WTC11 (cell line): ENCODE data around the gene PAXIP1. TPM values are rescaled to one million over a fixed set of nuclear protein-coding genes. Genes with fewer than 3 reads are reported as not detected.
A peak's percentile ranks its signal among the peaks of the same experiment; 100 is the strongest.

Experiments
- ATAC-seq: fragments of 200-7000 bp; cut with Tn5 transposase; 2 replicates; pipeline ENCODE4 v1.10.0; 2021; ENCODE audit warnings: mild to moderate bottlenecking, moderate library complexity
- CTCF ChIA-PET: fragments of 300-600 bp; sonication (Branson Sonifier 250); formaldehyde crosslinking; loops from one replicate; lab custom pipeline; 2021; ENCODE audit warnings: antibody characterized with exemption; lab: Charles Lee
- POLR2A ChIA-PET: fragments of 350-600 bp; sonication (Branson Sonifier 250); formaldehyde crosslinking; loops from one replicate; lab custom pipeline; 2021; ENCODE audit warnings: antibody characterized with exemption; lab: Charles Lee
- DNase-seq: peaks from one replicate; pipeline ENCODE4 v3.0.0; 2021; ENCODE audit warnings: low spot score
- H3K27ac Mint-ChIP-seq: 2 replicates; pipeline ENCODE4 v1.8.0; 2021; ENCODE audit warnings: mixed read lengths
- H3K27me3 Mint-ChIP-seq: 2 replicates; pipeline ENCODE4 v1.8.0; 2021; ENCODE audit warnings: low read depth, mild to moderate bottlenecking, moderate library complexity, mixed read lengths
- H3K36me3 Mint-ChIP-seq: 2 replicates; pipeline ENCODE4 v1.8.0; 2021; ENCODE audit warnings: mixed read lengths
- H3K4me1 Mint-ChIP-seq: 2 replicates; pipeline ENCODE4 v1.8.0; 2022; ENCODE audit warnings: mixed read lengths
- H3K4me3 Mint-ChIP-seq: 2 replicates; pipeline ENCODE4 v1.8.0; 2021; ENCODE audit warnings: mild to moderate bottlenecking, moderate library complexity, mixed read lengths
- H3K9me3 Mint-ChIP-seq: 2 replicates; pipeline ENCODE4 v1.8.0; 2021; ENCODE audit warnings: mixed read lengths
- CBFB ChIP-seq: sonication (generic); formaldehyde crosslinking; IDR thresholded peaks from 2 replicates; pipeline ENCODE4 v1.8.1; 2022; ENCODE audit warnings: mild to moderate bottlenecking, low read depth, missing genetic modification reagents
- HMGXB4 ChIP-seq: sonication (generic); formaldehyde crosslinking; IDR thresholded peaks from 2 replicates; pipeline ENCODE4 v1.8.1; 2023; ENCODE audit warnings: mild to moderate bottlenecking, moderate library complexity, missing genetic modification reagents
- IRF2 ChIP-seq: sonication (generic); formaldehyde crosslinking; IDR thresholded peaks from 2 replicates; pipeline ENCODE4 v1.8.0; 2022; ENCODE audit warnings: low read depth, missing genetic modification reagents, borderline replicate concordance
- KAT7 ChIP-seq: sonication (generic); formaldehyde crosslinking; IDR thresholded peaks from 2 replicates; pipeline ENCODE4 v1.8.1; 2023; ENCODE audit warnings: missing genetic modification reagents, mild to moderate bottlenecking, borderline replicate concordance
- NFATC4 ChIP-seq: fragments of 250-450 bp; sonication (Bioruptor Pico); IDR thresholded peaks from 2 replicates; pipeline ENCODE4 v1.9.0; 2021; ENCODE audit warnings: mild to moderate bottlenecking
- NFE2L1 ChIP-seq: sonication (generic); formaldehyde crosslinking; IDR thresholded peaks from 2 replicates; pipeline ENCODE4 v1.8.1; 2023; ENCODE audit warnings: missing genetic modification reagents
- TP53 ChIP-seq: sonication (generic); formaldehyde crosslinking; IDR thresholded peaks from 2 replicates; pipeline ENCODE4 v1.8.1; 2023; ENCODE audit warnings: mild to moderate bottlenecking, missing genetic modification reagents
- ZNF138 ChIP-seq: sonication (generic); formaldehyde crosslinking; conservative IDR thresholded peaks from 2 replicates; pipeline ENCODE4 v1.8.1; 2022; ENCODE audit warnings: mild to moderate bottlenecking, moderate library complexity, missing genetic modification reagents
- ZNF416 ChIP-seq: fragments of 250-450 bp; sonication (Bioruptor Pico); IDR thresholded peaks from 2 replicates; pipeline ENCODE4 v1.9.0; 2021; ENCODE audit warnings: mild to moderate bottlenecking, inconsistent platforms
- ZNF512 ChIP-seq: sonication (generic); formaldehyde crosslinking; IDR thresholded peaks from 2 replicates; pipeline ENCODE4 v1.8.1; 2022; ENCODE audit warnings: missing genetic modification reagents, borderline replicate concordance
- ZNF532 ChIP-seq: fragments of 250-450 bp; sonication (Bioruptor Pico); IDR thresholded peaks from 2 replicates; pipeline ENCODE4 v1.9.0; 2021; ENCODE audit warnings: mild to moderate bottlenecking, borderline replicate concordance
- total RNA-seq: library from RNA; stranded (reverse); gene quantifications from 3 replicates; pipeline ENCODE4 v1.2.3, GENCODE V29; 2021
- TF ChIP-seq, protein P1 (sequence below): fragments of 250-450 bp; sonication (Bioruptor Pico); IDR thresholded peaks from 2 replicates; pipeline ENCODE4 v1.9.0; 2021; ENCODE audit warnings: moderate library complexity, mild to moderate bottlenecking, inconsistent platforms, borderline replicate concordance
- TF ChIP-seq, protein P2 (sequence below): sonication (generic); formaldehyde crosslinking; IDR thresholded peaks from 2 replicates; pipeline ENCODE4 v1.8.1; 2022; ENCODE audit warnings: low read depth, mild to moderate bottlenecking, moderate library complexity, missing genetic modification reagents, borderline replicate concordance
- TF ChIP-seq, protein P3 (sequence below): sonication (generic); formaldehyde crosslinking; IDR thresholded peaks from 2 replicates; pipeline ENCODE4 v1.8.1; 2022; ENCODE audit warnings: mild to moderate bottlenecking, moderate library complexity, missing genetic modification reagents
- TF ChIP-seq, protein P4 (sequence below): fragments of 250-450 bp; sonication (Bioruptor Pico); IDR thresholded peaks from 2 replicates; pipeline ENCODE4 v1.8.0; 2021; ENCODE audit warnings: mild to moderate bottlenecking

Gene PAXIP1
- total RNA-seq, 1 experiment from 2014 or later: 34.1 TPM

- TF ChIP-seq, protein P1, sequence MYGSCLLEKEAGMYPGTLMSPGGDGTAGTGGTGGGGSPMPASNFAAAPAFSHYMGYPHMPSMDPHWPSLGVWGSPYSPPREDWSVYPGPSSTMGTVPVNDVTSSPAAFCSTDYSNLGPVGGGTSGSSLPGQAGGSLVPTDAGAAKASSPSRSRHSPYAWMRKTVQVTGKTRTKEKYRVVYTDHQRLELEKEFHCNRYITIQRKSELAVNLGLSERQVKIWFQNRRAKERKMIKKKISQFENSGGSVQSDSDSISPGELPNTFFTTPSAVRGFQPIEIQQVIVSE (CRISPR knock-in tag): no peak
Observed at GRCh38 chr7:154998481-154998880, 4.4 kb downstream of the PAXIP1 start (continued).

- CTCF ChIA-PET: interaction anchor here (0.9 to 1.7 kb wide), 3 partner anchors 13 to 359 kb away, joined by 3 to 6 read pairs (median 3); no protein-coding TSS in a partner anchor
- peaks cover 40% of the 10 kb centered on the region for H3K36me3 Mint-ChIP-seq
- H3K27ac Mint-ChIP-seq: peak overlapping the region; percentile 94; the same call in 1 of the 2 replicates
- no peak overlapping the region for H3K4me3 Mint-ChIP-seq
- TF ChIP-seq, protein P2, sequence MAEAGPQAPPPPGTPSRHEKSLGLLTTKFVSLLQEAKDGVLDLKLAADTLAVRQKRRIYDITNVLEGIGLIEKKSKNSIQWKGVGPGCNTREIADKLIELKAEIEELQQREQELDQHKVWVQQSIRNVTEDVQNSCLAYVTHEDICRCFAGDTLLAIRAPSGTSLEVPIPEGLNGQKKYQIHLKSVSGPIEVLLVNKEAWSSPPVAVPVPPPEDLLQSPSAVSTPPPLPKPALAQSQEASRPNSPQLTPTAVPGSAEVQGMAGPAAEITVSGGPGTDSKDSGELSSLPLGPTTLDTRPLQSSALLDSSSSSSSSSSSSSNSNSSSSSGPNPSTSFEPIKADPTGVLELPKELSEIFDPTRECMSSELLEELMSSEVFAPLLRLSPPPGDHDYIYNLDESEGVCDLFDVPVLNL (CRISPR knock-in tag): no peak
- no peak for TF ChIP-seq NFATC4 (CRISPR knock-in tag)
- TF ChIP-seq NFE2L1 (CRISPR knock-in tag): no peak
- no peak for TF ChIP-seq KAT7 (CRISPR knock-in tag)
- TF ChIP-seq ZNF138 (CRISPR knock-in tag): no peak
- TF ChIP-seq, protein P3, sequence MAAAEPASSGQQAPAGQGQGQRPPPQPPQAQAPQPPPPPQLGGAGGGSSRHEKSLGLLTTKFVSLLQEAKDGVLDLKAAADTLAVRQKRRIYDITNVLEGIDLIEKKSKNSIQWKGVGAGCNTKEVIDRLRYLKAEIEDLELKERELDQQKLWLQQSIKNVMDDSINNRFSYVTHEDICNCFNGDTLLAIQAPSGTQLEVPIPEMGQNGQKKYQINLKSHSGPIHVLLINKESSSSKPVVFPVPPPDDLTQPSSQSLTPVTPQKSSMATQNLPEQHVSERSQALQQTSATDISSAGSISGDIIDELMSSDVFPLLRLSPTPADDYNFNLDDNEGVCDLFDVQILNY (CRISPR knock-in tag): no peak
- TF ChIP-seq ZNF512 (CRISPR knock-in tag): no peak
- TF ChIP-seq, protein P4, sequence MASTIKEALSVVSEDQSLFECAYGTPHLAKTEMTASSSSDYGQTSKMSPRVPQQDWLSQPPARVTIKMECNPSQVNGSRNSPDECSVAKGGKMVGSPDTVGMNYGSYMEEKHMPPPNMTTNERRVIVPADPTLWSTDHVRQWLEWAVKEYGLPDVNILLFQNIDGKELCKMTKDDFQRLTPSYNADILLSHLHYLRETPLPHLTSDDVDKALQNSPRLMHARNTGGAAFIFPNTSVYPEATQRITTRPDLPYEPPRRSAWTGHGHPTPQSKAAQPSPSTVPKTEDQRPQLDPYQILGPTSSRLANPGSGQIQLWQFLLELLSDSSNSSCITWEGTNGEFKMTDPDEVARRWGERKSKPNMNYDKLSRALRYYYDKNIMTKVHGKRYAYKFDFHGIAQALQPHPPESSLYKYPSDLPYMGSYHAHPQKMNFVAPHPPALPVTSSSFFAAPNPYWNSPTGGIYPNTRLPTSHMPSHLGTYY (CRISPR knock-in tag): no peak
- no peak for TF ChIP-seq ZNF532 (CRISPR knock-in tag)
- TF ChIP-seq CBFB: no peak
- TF ChIP-seq HMGXB4 (CRISPR knock-in tag): no peak
- no peak for TF ChIP-seq IRF2 (CRISPR knock-in tag)
- TF ChIP-seq ZNF416 (CRISPR knock-in tag): no peak
- TF ChIP-seq TP53 (CRISPR knock-in tag): no peak
- TF ChIP-seq, all 79 proteins: peak for 0
- POLR2A ChIA-PET: no interaction called here
- ATAC-seq: no peak
- no peaks in the 10 kb centered on the region for H3K27me3 Mint-ChIP-seq
- peaks cover 32% of the 10 kb centered on the region for H3K4me1 Mint-ChIP-seq
- no peak for DNase-seq
- H3K9me3 Mint-ChIP-seq: no peaks in the 10 kb centered on the region
Observed at GRCh38 chr7:154997840-154998370, 5.0 kb downstream of the PAXIP1 start.
